Gastrocnemius medialis (tissue), 4 donors: ENCODE measurements around the gene GLCCI1.

Source experiments
- CTCF ChIP-seq, 5 experiments: fragments of 450-650 bp in 3 of 5; fragments of 200-600 bp in 2 of 5; sonication (generic) in 2 of 5; IDR thresholded peaks in 4 of 5; conservative IDR thresholded peaks in 1 of 5; 1 replicate in 4 of 5; 2 replicates in 1 of 5; pipeline ENCODE4 v1.5.1; 2016 to 2019; ENCODE audit warnings: antibody characterized with exemption in 5 of 5, mild to moderate bottlenecking in 3 of 5, moderate library complexity in 3 of 5
- POLR2A ChIP-seq, 2 donors: fragments of 450-650 bp; IDR thresholded peaks; one replicate each; pipeline ENCODE4 v1.6.1; 2017; ENCODE audit warnings: antibody characterized with exemption in 2 of 2, mild to moderate bottlenecking in 2 of 2, moderate library complexity in 2 of 2

GRCh38 chr7:8119262-8119661 is 150.7 kb downstream of the GLCCI1 start:
- TF ChIP-seq POLR2A (IDR thresholded peaks at IDR 0.05) (no peak), CTCF (IDR thresholded peaks at IDR 0.05 in 4 of 5, conservative IDR thresholded peaks at IDR 0.05 in 1 of 5) (no peak)
